GM12878 (cell line): ENCODE data around the gene DNAJC4. TPM values are rescaled to one million over a fixed set of nuclear protein-coding genes. Genes with fewer than 3 reads are reported as not detected.

Experiments
- DPF2 ChIP-seq: fragments of 450-650 bp; IDR thresholded peaks from 2 replicates; pipeline ENCODE4 v1.6.1; 2017; ENCODE audit warnings: mild to moderate bottlenecking
- EED ChIP-seq: sonication (generic); IDR thresholded peaks from 2 replicates; pipeline ENCODE4 v1.6.1; 2016; ENCODE audit warnings: antibody characterized with exemption, low read depth
- FOXM1 ChIP-seq: IDR thresholded peaks from 2 replicates; pipeline ENCODE4 v1.6.1; 2012; ENCODE audit warnings: low read depth, mild to moderate bottlenecking, inconsistent platforms, low read length, moderate library complexity
- GATAD2B ChIP-seq: fragments of 450-650 bp; conservative IDR thresholded peaks from 2 replicates; pipeline ENCODE4 v1.6.1; 2017; ENCODE audit warnings: low read depth, mild to moderate bottlenecking, moderate library complexity
- NBN ChIP-seq: fragments of 450-650 bp; IDR thresholded peaks from 2 replicates; pipeline ENCODE4 v1.6.1; 2016
- PML ChIP-seq: IDR thresholded peaks from 2 replicates; pipeline ENCODE4 v1.6.1; 2012; ENCODE audit warnings: low read length, inconsistent platforms
- POLR2AphosphoS2 ChIP-seq: IDR thresholded peaks from 2 replicates; pipeline ENCODE4 v1.6.1; 2011; ENCODE audit warnings: low read depth, mild to moderate bottlenecking, low read length, improper control_type of control experiment, moderate library complexity
- RAD21 ChIP-seq: IDR thresholded peaks from 2 replicates; pipeline ENCODE4 v1.6.1; 2011; ENCODE audit warnings: mild to moderate bottlenecking, low read depth, low read length, moderate library complexity; ENCODE audit not compliant: insufficient read depth
- RELA ChIP-seq: fragments of 450-650 bp; IDR thresholded peaks from 2 replicates; pipeline ENCODE4 v1.8.0; 2014; ENCODE audit warnings: borderline replicate concordance; ENCODE audit not compliant: partially characterized antibody
- TCF7 ChIP-seq: IDR thresholded peaks from 2 replicates; pipeline ENCODE4 v1.6.1; 2014; ENCODE audit warnings: antibody characterized with exemption, borderline replicate concordance
- polyA plus RNA-seq, 11 experiments: library from polyadenylated mRNA; depleted of rRNA in 4 of 11; unstranded in 6 of 11; stranded (reverse) in 5 of 11; fragments of >200 nt; fragmentation: Nextera tagmentation in 4 of 11; fragmentation: Illumina TruSeq in 1 of 11; extraction: Ambion mirVana in 4 of 11; extraction: Trizol in 1 of 11; gene quantifications; 1 replicate in 1 of 11; 2 replicates in 10 of 11; pipeline versions ENCODE4 v1.2.1 to v1.2.3, GENCODE V29; 2011 to 2016; ENCODE audit warnings: inconsistent platforms in 2 of 11, missing spikeins in 2 of 11, low read depth in 1 of 11
- total RNA-seq, 4 experiments: library from RNA; depleted of rRNA in 3 of 4; stranded (reverse); fragments of >200 nt in 3 of 4; fragmentation: Illumina TruSeq in 1 of 4; extraction: Trizol in 1 of 4; gene quantifications; 2 replicates each; pipeline versions ENCODE4 v1.2.1 to v1.2.3, GENCODE V29; 2013 to 2021
- TF ChIP-seq, protein P1 (sequence below): fragments of 450-650 bp; IDR thresholded peaks from 2 replicates; pipeline ENCODE4 v1.6.1; 2017; ENCODE audit warnings: low read depth, mild to moderate bottlenecking, moderate library complexity
- TF ChIP-seq, protein P2 (sequence below): fragments of 450-650 bp; conservative IDR thresholded peaks from 2 replicates; pipeline ENCODE4 v1.6.1; 2017; ENCODE audit warnings: mild to moderate bottlenecking, moderate library complexity
- TF ChIP-seq, protein P3 (sequence below): fragments of 150-350 bp; IDR thresholded peaks from 2 replicates; pipeline ENCODE4 v1.6.1; 2016; ENCODE audit warnings: low read depth, low read length
- TF ChIP-seq, protein P4 (sequence below): IDR thresholded peaks from 2 replicates; pipeline ENCODE4 v1.6.1; 2012; ENCODE audit warnings: low read depth, low read length, improper control_type of control experiment

The DNAJC4 gene
- total and polyA plus RNA-seq, 10 of the 15 experiments (the other 5 are each of a cell fraction or from before 2014, with no cell fraction given) = 3.7 to 64.9 (median 30.1) TPM

DNA sequence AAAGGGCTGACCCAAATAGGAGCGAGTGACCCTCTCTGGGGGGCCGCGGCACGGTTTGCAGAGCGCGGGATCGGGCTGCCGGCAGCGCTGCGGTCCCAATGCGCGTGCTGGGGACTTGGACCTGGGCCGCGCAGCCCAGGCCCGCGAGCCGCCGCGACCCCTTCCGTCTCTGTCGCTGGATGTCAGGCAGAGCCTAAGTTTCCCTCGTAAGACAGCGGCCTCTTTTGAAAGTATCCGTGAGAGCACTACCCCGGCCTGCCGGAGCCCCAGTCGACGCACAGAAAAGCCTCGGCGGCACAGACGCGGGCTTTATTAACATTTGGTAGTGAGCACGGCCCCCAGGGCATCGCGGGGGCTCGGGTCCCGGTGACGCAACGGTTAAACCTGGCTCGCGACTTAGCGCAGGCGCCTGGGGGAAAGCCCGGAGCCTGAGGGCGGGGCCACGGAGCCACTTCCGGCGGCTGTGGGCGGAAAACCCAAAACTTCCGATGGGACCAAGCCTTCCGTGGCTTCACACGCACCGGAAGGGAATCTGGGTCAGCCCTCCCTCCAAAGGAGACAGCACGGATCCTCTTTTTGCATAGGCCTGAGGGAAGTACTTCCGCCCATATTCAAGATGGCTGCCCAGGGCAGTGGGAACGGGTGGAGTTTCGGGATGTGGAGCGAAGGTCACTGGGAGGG, 39.3 kb downstream of the DNAJC4 start (continued):
- TF ChIP-seq FOXM1 = 0 out of 2 replicates have a peak, but pooled peaks have one; percentile 13
- TF ChIP-seq EED = peak; percentile 98
- no peak for TF ChIP-seq RAD21
- TF ChIP-seq NBN = peak; percentile 89; the same call in 1 of the 2 replicates
- TF ChIP-seq, protein P1, sequence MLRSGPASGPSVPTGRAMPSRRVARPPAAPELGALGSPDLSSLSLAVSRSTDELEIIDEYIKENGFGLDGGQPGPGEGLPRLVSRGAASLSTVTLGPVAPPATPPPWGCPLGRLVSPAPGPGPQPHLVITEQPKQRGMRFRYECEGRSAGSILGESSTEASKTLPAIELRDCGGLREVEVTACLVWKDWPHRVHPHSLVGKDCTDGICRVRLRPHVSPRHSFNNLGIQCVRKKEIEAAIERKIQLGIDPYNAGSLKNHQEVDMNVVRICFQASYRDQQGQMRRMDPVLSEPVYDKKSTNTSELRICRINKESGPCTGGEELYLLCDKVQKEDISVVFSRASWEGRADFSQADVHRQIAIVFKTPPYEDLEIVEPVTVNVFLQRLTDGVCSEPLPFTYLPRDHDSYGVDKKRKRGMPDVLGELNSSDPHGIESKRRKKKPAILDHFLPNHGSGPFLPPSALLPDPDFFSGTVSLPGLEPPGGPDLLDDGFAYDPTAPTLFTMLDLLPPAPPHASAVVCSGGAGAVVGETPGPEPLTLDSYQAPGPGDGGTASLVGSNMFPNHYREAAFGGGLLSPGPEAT = peak; percentile 99
- TF ChIP-seq, protein P2, sequence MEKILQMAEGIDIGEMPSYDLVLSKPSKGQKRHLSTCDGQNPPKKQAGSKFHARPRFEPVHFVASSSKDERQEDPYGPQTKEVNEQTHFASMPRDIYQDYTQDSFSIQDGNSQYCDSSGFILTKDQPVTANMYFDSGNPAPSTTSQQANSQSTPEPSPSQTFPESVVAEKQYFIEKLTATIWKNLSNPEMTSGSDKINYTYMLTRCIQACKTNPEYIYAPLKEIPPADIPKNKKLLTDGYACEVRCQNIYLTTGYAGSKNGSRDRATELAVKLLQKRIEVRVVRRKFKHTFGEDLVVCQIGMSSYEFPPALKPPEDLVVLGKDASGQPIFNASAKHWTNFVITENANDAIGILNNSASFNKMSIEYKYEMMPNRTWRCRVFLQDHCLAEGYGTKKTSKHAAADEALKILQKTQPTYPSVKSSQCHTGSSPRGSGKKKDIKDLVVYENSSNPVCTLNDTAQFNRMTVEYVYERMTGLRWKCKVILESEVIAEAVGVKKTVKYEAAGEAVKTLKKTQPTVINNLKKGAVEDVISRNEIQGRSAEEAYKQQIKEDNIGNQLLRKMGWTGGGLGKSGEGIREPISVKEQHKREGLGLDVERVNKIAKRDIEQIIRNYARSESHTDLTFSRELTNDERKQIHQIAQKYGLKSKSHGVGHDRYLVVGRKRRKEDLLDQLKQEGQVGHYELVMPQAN = peak; percentile 71
- peak; percentile 63; the same call in 1 of the 2 replicates for TF ChIP-seq PML
- TF ChIP-seq, protein P3, sequence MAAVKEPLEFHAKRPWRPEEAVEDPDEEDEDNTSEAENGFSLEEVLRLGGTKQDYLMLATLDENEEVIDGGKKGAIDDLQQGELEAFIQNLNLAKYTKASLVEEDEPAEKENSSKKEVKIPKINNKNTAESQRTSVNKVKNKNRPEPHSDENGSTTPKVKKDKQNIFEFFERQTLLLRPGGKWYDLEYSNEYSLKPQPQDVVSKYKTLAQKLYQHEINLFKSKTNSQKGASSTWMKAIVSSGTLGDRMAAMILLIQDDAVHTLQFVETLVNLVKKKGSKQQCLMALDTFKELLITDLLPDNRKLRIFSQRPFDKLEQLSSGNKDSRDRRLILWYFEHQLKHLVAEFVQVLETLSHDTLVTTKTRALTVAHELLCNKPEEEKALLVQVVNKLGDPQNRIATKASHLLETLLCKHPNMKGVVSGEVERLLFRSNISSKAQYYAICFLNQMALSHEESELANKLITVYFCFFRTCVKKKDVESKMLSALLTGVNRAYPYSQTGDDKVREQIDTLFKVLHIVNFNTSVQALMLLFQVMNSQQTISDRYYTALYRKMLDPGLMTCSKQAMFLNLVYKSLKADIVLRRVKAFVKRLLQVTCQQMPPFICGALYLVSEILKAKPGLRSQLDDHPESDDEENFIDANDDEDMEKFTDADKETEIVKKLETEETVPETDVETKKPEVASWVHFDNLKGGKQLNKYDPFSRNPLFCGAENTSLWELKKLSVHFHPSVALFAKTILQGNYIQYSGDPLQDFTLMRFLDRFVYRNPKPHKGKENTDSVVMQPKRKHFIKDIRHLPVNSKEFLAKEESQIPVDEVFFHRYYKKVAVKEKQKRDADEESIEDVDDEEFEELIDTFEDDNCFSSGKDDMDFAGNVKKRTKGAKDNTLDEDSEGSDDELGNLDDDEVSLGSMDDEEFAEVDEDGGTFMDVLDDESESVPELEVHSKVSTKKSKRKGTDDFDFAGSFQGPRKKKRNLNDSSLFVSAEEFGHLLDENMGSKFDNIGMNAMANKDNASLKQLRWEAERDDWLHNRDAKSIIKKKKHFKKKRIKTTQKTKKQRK = peak; percentile 33; the same call in 1 of the 2 replicates
- TF ChIP-seq GATAD2B = peak; percentile 17
- TF ChIP-seq POLR2AphosphoS2 = peak; percentile 88
- peak; percentile 23; the same call in 1 of the 2 replicates for TF ChIP-seq DPF2
- TF ChIP-seq TCF7 = no peak
- TF ChIP-seq, protein P4, sequence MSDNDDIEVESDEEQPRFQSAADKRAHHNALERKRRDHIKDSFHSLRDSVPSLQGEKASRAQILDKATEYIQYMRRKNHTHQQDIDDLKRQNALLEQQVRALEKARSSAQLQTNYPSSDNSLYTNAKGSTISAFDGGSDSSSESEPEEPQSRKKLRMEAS = peak; percentile 32; the same call in 1 of the 2 replicates
- TF ChIP-seq RELA = peak; percentile 15
